HEK293 (cell line): ENCODE results near the gene BRAT1.

Experiments
- CTCF ChIA-PET: fragments of 350-600 bp; formaldehyde crosslinking; extraction: SDS; loops from one replicate; lab custom pipeline; 2021; ENCODE audit warnings: antibody characterized with exemption; lab: Yijun Ruan, JAX
- POLR2A ChIA-PET: fragments of 300-600 bp; formaldehyde crosslinking; extraction: SDS; loops from one replicate; lab custom pipeline; 2020; ENCODE audit warnings: antibody characterized with exemption, inconsistent platforms; lab: Yijun Ruan, JAX
- H3K27ac ChIP-seq: fragments of 200-500 bp; sonication (Bioruptor generic); 2 replicates; pipeline ENCODE4 v1.5.1; 2014; ENCODE audit warnings: low read depth, low read length, control low read depth, inconsistent platforms; ENCODE audit errors: extremely low read depth
- H3K36me3 ChIP-seq, 2 experiments: fragments of 200-500 bp in 1 of 2; sonication (Bioruptor generic) in 1 of 2; 1 replicate in 1 of 2; 2 replicates in 1 of 2; pipeline ENCODE4 v1.5.1; 2014 to 2017; ENCODE audit warnings: inconsistent platforms in 2 of 2, low read length in 2 of 2; ENCODE audit not compliant: control insufficient read depth in 2 of 2, insufficient read depth in 1 of 2
- H3K4me1 ChIP-seq: fragments of 200-500 bp; sonication (Bioruptor generic); 2 replicates; pipeline ENCODE4 v1.5.1; 2014; ENCODE audit warnings: mild to moderate bottlenecking, low read length, inconsistent platforms; ENCODE audit not compliant: control insufficient read depth, insufficient read depth
- H3K4me3 ChIP-seq: 2 replicates; pipeline ENCODE4 v1.5.1; 2011; ENCODE audit warnings: low read depth, mild to moderate bottlenecking, control low read depth, low read length, moderate library complexity
- H3K9me3 ChIP-seq: fragments of 200-500 bp; sonication (Bioruptor generic); 2 replicates; pipeline ENCODE4 v1.5.1; 2014; ENCODE audit warnings: low read depth, low read length, inconsistent platforms; ENCODE audit not compliant: control insufficient read depth, insufficient read depth
- GLIS1 ChIP-seq: fragments of 450-650 bp; formaldehyde crosslinking; IDR thresholded peaks from 2 replicates; pipeline ENCODE4 v1.5.1; 2016; ENCODE audit warnings: missing biosample characterization, missing genetic modification characterization
- HOXC10 ChIP-seq: sonication (generic); formaldehyde crosslinking; IDR thresholded peaks from 2 replicates; pipeline ENCODE4 v1.8.1; 2023; ENCODE audit warnings: mild to moderate bottlenecking, missing genetic modification reagents
- IKZF3 ChIP-seq: fragments of 450-650 bp; IDR thresholded peaks from 2 replicates; pipeline ENCODE4 v1.5.0; 2018; ENCODE audit warnings: missing biosample characterization, mild to moderate bottlenecking, missing genetic modification characterization, moderate library complexity
- RBAK ChIP-seq: fragments of 450-650 bp; formaldehyde crosslinking; IDR thresholded peaks from 2 replicates; pipeline ENCODE4 v1.5.1; 2016; ENCODE audit warnings: missing biosample characterization, missing genetic modification characterization
- WT1 ChIP-seq: fragments of 450-650 bp; formaldehyde crosslinking; IDR thresholded peaks from 2 replicates; pipeline ENCODE4 v1.5.1; 2016; ENCODE audit warnings: missing biosample characterization, missing genetic modification characterization
- ZBTB6 ChIP-seq: fragments of 450-650 bp; formaldehyde crosslinking; IDR thresholded peaks from 2 replicates; pipeline ENCODE4 v1.5.1; 2017; ENCODE audit warnings: missing biosample characterization, missing genetic modification characterization
- ZFP3 ChIP-seq: fragments of 450-650 bp; formaldehyde crosslinking; IDR thresholded peaks from 2 replicates; pipeline ENCODE4 v1.5.1; 2016; ENCODE audit warnings: low read depth, missing biosample characterization, missing genetic modification characterization
- ZNF146 ChIP-seq: fragments of 450-650 bp; formaldehyde crosslinking; IDR thresholded peaks from 2 replicates; pipeline ENCODE4 v1.5.1; 2016; ENCODE audit warnings: missing biosample characterization, missing genetic modification characterization
- ZNF155 ChIP-seq: fragments of 450-650 bp; formaldehyde crosslinking; IDR thresholded peaks from 2 replicates; pipeline ENCODE4 v1.5.1; 2016; ENCODE audit warnings: missing biosample characterization, missing genetic modification characterization
- ZNF169 ChIP-seq: fragments of 450-650 bp; formaldehyde crosslinking; IDR thresholded peaks from 2 replicates; pipeline ENCODE4 v1.5.1; 2016; ENCODE audit warnings: missing biosample characterization, missing genetic modification characterization
- ZNF398 ChIP-seq: fragments of 450-650 bp; formaldehyde crosslinking; IDR thresholded peaks from 2 replicates; pipeline ENCODE4 v1.5.1; 2017; ENCODE audit warnings: missing biosample characterization, missing genetic modification characterization
- ZNF501 ChIP-seq: fragments of 450-650 bp; formaldehyde crosslinking; IDR thresholded peaks from 2 replicates; pipeline ENCODE4 v1.5.1; 2016; ENCODE audit warnings: missing biosample characterization, missing genetic modification characterization
- ZNF513 ChIP-seq: fragments of 450-650 bp; IDR thresholded peaks from 2 replicates; pipeline ENCODE4 v1.5.1; 2018; ENCODE audit warnings: missing biosample characterization, missing genetic modification characterization
- ZNF514 ChIP-seq: fragments of 450-650 bp; formaldehyde crosslinking; IDR thresholded peaks from 2 replicates; pipeline ENCODE4 v1.5.1; 2016; ENCODE audit warnings: missing biosample characterization, missing genetic modification characterization
- ZNF555 ChIP-seq: fragments of 450-650 bp; formaldehyde crosslinking; conservative IDR thresholded peaks from 2 replicates; pipeline ENCODE4 v1.5.1; 2017; ENCODE audit warnings: missing biosample characterization, mild to moderate bottlenecking, missing genetic modification characterization, inconsistent platforms
- ZNF558 ChIP-seq: fragments of 450-650 bp; formaldehyde crosslinking; IDR thresholded peaks from 2 replicates; pipeline ENCODE4 v1.5.1; 2016; ENCODE audit warnings: missing biosample characterization, missing genetic modification characterization
- ZNF571 ChIP-seq: fragments of 450-650 bp; formaldehyde crosslinking; IDR thresholded peaks from 2 replicates; pipeline ENCODE4 v1.5.0; 2017; ENCODE audit warnings: missing biosample characterization, missing genetic modification characterization
- ZNF580 ChIP-seq: fragments of 450-650 bp; formaldehyde crosslinking; IDR thresholded peaks from 2 replicates; pipeline ENCODE4 v1.5.1; 2016; ENCODE audit warnings: missing biosample characterization, missing genetic modification characterization
- ZSCAN16 ChIP-seq: fragments of 450-650 bp; formaldehyde crosslinking; IDR thresholded peaks from 2 replicates; pipeline ENCODE4 v1.5.1; 2016; ENCODE audit warnings: missing biosample characterization, missing genetic modification characterization

BRAT1 gene

GRCh38 chr7:2542011-2542915 is 13.1 kb downstream of the BRAT1 start:
- H3K36me3 ChIP-seq, result peaks cover 12 to 77% of the 10 kb centered on the region in 2 experiments; a peak in 2 of 3 replicates
- CTCF ChIA-PET, result interaction anchor here (0.5 kb wide), 1 partner anchor 74 kb away, joined by 4 read pairs; no protein-coding TSS in a partner anchor

GRCh38 chr7:2541291-2542010 is 13.9 kb downstream of the BRAT1 start:
- H3K4me1 ChIP-seq, result no peaks in the 10 kb centered on the region
- no peak for TF ChIP-seq ZNF169 (tag by site-specific recombination)
- no peak for TF ChIP-seq ZNF555 (tag by site-specific recombination)
- TF ChIP-seq GLIS1 (tag by site-specific recombination), result 0 out of 2 replicates have a peak, but pooled peaks have one; percentile 25
- no peak for TF ChIP-seq ZNF514
- no peaks in the 10 kb centered on the region for H3K9me3 ChIP-seq
- H3K36me3 ChIP-seq, result peaks cover 11 to 71% of the 10 kb centered on the region in 2 experiments; a peak in 2 of 3 replicates
- CTCF ChIA-PET, result no interaction called here
- POLR2A ChIA-PET, result interaction anchor here (0.6 kb wide), 1 partner anchor 13 kb away, joined by 3 read pairs; no protein-coding TSS in a partner anchor
- no peak overlapping the region for H3K27ac ChIP-seq
- H3K4me3 ChIP-seq, result no peak overlapping the region

More at GRCh38 chr7:2542011-2542915, 13.1 kb downstream of the BRAT1 start:
- Histone ChIP-seq H3K4me1 (no peaks in the 10 kb centered on the region), H3K4me3 (no peak overlapping the region), H3K9me3 (no peaks in the 10 kb centered on the region), H3K27ac (no peak overlapping the region)
- POLR2A ChIA-PET, result interaction anchor here (0.5 to 0.6 kb wide), 2 partner anchors 14 to 218 kb away, joined by 3 read pairs; no protein-coding TSS in a partner anchor
- no peak for TF ChIP-seq ZNF146 (tag by site-specific recombination)
- TF ChIP-seq ZFP3, result no peak
- TF ChIP-seq ZNF501 (tag by site-specific recombination), result no peak
- no peak for TF ChIP-seq ZNF580 (tag by site-specific recombination)
- no peak for TF ChIP-seq ZNF398 (tag by site-specific recombination)
- no peak for TF ChIP-seq ZNF571 (tag by site-specific recombination)
- no peak for TF ChIP-seq ZNF169 (tag by site-specific recombination)
- no peak for TF ChIP-seq WT1 (tag by site-specific recombination)
- TF ChIP-seq ZSCAN16 (tag by site-specific recombination), result no peak
- TF ChIP-seq ZBTB6 (tag by site-specific recombination), result no peak
- TF ChIP-seq ZNF513 (tag by site-specific recombination), result no peak
- no peak for TF ChIP-seq IKZF3 (tag by site-specific recombination)
- TF ChIP-seq HOXC10 (CRISPR knock-in tag), result no peak
- no peak for TF ChIP-seq ZNF514
- TF ChIP-seq ZNF558, result no peak
- TF ChIP-seq ZNF155 (tag by site-specific recombination), result no peak
- TF ChIP-seq RBAK (tag by site-specific recombination), result no peak
